Lower leg skin (tissue), 3 donors: ENCODE results near the gene CDKL4.

Experiments used
- POLR2A ChIP-seq, 2 donors: fragments of 450-650 bp; IDR thresholded peaks; one replicate each; pipeline ENCODE4 v1.6.1; 2016 to 2017; ENCODE audit warnings: antibody characterized with exemption in 2 of 2, mild to moderate bottlenecking in 1 of 2, moderate library complexity in 1 of 2
- TF ChIP-seq, protein P1 (sequence below), 3 donors: fragments of 450-650 bp; IDR thresholded peaks; one replicate each; pipeline ENCODE4 v1.5.1; 2016; ENCODE audit warnings: antibody characterized with exemption in 3 of 3, mild to moderate bottlenecking in 3 of 3, moderate library complexity in 2 of 3

DNA sequence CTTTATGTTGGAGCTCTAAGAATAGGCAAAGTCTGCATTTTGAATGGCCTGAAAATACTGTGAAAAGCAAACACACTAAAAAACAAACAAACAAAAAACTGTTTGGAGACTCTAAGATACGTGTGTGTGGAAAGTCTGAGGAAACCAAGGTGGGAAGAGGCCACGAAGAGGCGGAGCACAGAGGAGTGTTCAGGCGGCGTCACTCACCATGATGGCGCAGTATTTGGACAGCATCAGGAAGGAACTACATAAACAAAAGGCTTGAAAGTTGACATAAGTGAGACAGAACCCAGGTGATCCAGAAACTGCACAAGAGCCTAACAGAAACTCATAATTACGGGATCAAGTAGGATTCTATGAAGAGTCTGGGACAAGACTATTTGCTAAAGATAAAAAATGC lies 72.1 kb downstream of the CDKL4 start:
- TF ChIP-seq, protein P1, sequence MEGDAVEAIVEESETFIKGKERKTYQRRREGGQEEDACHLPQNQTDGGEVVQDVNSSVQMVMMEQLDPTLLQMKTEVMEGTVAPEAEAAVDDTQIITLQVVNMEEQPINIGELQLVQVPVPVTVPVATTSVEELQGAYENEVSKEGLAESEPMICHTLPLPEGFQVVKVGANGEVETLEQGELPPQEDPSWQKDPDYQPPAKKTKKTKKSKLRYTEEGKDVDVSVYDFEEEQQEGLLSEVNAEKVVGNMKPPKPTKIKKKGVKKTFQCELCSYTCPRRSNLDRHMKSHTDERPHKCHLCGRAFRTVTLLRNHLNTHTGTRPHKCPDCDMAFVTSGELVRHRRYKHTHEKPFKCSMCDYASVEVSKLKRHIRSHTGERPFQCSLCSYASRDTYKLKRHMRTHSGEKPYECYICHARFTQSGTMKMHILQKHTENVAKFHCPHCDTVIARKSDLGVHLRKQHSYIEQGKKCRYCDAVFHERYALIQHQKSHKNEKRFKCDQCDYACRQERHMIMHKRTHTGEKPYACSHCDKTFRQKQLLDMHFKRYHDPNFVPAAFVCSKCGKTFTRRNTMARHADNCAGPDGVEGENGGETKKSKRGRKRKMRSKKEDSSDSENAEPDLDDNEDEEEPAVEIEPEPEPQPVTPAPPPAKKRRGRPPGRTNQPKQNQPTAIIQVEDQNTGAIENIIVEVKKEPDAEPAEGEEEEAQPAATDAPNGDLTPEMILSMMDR (IDR thresholded peaks at IDR 0.05) = no peak
- TF ChIP-seq POLR2A (IDR thresholded peaks at IDR 0.05) = no peak
